GM19463 (cell line): Measurements from ENCODE around the gene IRAK2.
A peak's percentile ranks its signal among the peaks of the same experiment; 100 is the strongest.

Experiments
- ATAC-seq: cut with Tn5 transposase; IDR thresholded peaks from one replicate; pipeline ENCODE4 v1.9.1; 2021; ENCODE audit warnings: mild to moderate bottlenecking, moderate library complexity; ENCODE audit not compliant: unreplicated experiment

IRAK2 gene

GRCh38 chr3:10278501-10278900, 113.8 kb downstream of the IRAK2 start:
- no peak for ATAC-seq

DNA sequence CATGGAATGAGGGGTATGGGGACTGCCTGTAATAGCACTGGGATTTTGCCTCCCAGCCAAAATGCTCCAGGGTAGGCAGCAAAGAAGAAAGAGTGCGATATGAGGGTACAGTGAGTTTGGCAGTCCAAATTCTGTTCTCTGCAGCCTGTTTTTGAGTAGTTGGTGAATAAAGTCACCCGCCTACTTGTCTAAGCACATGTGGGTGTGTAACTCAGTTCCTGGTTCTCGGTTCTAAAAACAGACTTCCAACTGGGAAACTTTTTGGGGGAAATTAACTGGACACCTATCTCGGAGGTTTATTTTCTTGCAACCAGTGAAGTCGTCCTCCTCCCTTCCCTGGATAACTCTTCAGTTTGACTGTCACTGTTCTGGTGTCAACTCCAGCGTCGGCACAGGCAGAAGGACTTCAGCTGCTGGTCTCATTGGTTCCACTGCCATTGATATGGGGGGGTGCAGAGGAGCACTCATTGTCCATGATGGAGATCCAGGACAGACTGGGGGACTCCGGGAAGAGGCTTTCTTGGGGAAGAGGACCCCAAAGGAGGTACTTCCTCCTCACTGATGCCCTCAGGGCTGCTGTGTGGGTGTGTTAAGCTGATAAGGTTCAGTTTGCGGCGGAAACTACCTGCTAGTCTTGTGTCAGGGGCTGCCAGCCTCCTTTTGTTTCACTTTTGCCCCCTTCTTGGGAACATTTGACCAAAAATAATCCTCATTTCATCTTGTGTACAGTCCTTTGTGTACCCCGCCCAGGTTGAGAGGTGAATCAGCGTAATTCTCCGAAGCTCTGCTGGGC, 114.9 kb downstream of the IRAK2 start:
- ATAC-seq: no peak

- ATAC-seq: no peak
Measured at GRCh38 chr3:10280177-10280529, 115.4 kb downstream of the IRAK2 start.

GRCh38 chr3:10280571-10280970, 115.9 kb downstream of the IRAK2 start:
- no peak for ATAC-seq

DNA sequence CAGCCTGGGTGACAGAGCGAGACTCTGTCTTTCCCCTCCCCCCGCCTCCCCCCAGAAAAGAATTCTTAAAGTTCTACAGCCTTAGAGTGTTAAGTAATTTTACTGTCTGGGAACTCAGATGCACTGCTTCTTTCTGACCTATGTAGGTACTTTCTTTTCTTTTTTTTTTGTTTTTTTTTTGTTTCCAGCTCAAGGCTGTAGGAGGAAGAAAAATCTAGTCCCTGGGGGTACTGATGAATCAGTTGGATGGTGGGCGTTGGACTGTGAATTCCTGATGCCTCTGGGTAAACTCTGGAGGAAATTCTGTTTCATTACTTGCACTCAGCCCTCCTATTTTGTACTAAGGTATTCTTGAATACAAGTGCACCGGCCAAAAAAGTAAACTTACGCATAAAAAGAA, 117.2 kb downstream of the IRAK2 start:
- no peak for ATAC-seq

DNA sequence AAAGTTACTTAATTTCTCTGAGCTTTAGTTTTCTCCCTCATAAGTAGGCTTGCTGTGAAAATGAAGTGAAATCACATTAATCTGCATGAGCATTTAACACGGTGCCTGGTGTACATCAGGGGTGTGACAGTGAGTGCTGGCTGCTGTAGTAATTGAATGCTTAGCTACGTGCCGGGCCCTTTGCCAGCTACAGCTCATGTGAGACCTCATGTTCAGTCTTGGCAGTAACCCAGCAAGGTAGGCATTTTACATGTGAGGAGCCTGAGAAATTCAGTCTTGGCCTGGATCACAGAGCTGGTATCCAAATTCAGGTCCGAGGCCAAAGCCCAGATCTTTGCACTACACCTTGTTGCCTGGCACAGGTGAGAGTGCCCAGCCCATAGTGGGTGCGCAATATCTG, 118.9 kb downstream of the IRAK2 start:
- ATAC-seq: no peak

DNA sequence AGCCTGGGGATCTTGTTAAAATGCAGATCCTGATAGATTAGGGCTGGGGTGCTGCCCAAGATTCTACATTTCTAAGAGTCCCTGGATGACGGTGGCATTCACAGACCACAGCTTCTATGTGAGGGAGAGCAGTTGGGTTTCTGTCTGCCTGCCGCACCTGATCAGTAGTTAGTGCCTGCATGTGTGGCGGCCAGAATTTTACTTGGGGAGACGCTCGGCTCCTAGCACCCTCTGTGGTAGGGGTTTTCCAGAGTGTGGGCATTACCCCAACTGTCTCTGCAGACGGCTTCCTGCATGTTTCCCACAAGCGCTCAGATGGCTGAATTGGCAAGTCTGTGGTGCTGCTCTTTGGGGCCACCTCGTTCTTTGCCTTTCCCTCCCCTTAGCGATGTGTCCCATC, 119.8 kb downstream of the IRAK2 start:
- peak; percentile 69 for ATAC-seq

DNA sequence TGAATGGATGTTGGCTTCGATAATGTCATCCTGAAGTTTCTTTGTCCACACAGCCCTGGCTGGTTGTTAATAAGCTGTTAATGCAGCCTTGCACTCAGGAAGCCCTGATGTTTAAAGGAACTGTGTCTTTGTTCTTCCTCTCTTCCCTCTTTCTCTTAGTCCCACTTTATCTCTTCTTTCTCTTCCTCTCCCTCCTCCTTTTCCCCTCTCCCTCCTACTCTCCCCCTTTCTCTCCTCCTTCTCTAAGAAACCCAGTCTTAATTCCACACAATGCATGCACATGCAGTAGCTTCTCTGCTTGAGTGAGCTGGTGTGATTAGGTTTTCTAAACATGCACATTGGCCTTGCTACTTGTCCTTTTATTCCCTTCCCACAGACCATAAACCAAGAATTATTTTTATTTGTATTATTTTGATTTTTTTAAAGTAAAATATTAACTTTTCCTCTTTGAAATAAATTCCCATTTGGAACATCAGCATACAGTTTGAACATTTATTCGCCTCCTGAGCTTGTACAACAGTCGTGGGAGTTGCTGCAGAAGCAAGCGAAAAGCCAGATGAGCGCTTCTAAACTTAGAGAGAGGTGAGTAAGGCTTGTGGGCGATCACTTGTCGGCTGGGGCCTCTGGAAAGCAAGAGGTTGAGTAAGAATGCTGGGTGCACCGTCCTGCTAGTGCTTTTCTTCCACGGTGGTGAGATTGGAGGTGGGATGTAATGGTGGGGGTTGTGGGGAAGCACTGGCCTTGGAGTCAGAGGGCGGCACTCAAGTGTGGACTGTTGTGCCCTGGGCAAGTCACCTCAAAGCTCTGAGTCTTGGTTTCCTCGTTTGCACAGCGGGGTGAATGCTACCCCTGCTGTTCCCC, 120.8 kb downstream of the IRAK2 start:
- no peak for ATAC-seq

- no peak for ATAC-seq
Measured at GRCh38 chr3:10286133-10286524, 121.4 kb downstream of the IRAK2 start.

DNA sequence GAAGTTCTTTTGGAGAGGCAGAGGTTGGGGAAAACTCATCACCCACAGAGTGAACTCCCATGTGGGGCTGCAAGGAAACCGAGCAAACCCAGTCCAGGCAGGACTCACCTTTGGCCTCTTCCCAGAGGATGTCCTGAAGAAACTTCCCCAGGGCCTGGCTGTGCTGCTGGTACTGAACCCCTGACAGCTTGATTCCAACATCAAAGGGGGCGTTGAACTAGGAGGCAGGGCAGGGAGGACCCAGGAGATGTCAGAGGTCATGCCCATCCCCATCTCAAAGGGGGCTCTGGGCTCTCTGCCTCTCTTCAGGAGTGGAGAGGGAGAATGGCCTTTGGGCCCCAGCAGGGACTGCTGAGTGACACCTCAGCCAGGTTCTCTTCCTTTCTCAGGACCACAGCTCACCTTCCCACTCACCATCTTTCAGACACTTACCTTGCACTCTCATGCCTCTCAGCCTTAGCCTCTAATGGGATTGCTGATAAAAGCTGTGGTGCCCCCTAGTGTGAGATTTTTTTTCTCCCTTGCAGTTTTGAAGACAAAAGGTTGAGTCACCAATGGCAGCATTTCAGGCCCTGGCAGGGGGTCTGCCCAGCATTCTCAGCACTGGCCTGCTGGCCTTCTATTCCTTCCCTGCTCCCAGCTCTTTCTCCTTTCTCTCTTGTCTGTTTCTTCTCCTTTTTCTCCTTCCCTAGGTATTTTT, 122.0 kb downstream of the IRAK2 start:
- ATAC-seq: no peak

DNA sequence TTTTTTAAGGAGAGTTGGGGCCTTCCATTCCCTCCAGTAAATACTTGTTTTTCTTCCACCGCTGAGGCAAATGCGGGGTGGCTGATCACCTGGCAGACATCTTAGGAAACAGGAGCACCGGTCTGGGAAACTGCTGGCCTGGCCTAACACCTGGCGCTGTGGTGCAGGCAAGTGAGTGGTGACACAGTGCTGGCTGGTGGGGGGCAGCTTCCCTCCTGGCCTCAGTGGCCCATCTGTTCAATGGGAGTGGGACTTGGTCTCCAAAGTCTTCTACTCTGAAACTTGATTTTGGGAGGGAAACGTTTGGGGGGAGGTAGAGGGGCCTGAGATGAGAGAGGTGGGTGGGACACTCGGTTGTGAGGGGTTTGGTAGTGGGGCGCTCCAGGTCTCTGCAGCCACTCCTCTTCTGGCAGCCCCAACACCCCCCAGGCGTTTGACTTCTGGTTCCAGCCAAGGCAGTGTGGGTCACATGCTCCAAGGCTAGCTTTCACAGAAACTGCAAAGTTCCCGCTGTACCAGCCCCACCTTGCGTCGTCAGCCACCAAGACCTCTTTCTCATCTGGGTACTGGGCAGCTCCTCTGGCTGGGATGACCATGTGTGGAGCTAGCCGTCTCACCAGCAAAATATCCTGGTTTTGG, 123.3 kb downstream of the IRAK2 start:
- ATAC-seq: no peak

DNA sequence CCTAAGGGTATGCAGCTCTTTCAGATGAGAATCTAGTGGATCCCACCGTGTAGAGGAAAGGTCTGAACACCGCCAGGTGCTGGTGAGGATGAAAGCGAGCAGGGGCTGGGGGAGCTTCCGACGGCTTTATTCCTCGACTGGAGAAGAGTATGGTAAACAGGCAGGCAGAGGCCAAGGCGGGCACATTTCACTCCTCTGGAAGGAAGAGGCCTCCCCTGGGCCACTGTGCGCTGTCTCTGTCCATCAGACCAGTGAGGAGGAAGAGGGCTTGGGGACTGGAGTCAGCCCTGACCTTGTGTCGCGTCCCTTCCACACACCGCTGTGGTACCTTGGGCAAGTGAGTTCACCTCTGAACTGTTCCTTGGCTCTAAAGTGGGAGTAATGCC, 123.8 kb downstream of the IRAK2 start:
- ATAC-seq: no peak

GRCh38 chr3:10289077-10289476, 124.4 kb downstream of the IRAK2 start:
- ATAC-seq: no peak

DNA sequence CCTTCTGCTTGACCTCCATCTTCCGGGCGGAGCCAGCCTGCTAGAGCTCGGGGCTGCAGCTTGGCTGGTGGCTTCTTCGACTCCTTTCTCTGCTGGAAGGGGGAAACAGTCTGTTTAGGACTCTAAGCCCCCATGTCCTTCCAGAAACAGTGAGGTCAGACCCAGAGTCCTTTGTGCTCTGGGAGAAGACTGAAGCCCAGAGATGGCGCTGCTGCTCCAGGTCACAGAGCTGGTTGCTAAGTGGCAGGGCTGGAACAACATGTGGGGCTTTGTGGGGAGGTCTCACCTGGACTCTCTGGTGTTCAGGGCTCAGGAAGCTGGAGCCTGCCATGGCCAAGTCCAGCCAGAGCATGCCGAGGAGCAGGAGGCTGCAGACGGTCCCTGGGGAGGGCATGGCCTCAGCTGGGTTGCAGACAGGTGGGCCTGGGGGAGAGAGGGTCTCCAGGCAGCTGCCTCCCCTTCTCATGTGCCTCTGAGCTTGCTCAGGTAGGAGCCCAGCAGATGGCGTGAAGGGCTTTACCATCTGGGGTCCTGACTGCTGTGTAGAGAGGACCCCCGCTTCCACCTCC, 125.2 kb downstream of the IRAK2 start:
- no peak for ATAC-seq

- ATAC-seq: no peak
Measured at GRCh38 chr3:10290481-10291176, 125.9 kb downstream of the IRAK2 start.

GRCh38 chr3:10291641-10292040, 126.9 kb downstream of the IRAK2 start:
- ATAC-seq: no peak

DNA sequence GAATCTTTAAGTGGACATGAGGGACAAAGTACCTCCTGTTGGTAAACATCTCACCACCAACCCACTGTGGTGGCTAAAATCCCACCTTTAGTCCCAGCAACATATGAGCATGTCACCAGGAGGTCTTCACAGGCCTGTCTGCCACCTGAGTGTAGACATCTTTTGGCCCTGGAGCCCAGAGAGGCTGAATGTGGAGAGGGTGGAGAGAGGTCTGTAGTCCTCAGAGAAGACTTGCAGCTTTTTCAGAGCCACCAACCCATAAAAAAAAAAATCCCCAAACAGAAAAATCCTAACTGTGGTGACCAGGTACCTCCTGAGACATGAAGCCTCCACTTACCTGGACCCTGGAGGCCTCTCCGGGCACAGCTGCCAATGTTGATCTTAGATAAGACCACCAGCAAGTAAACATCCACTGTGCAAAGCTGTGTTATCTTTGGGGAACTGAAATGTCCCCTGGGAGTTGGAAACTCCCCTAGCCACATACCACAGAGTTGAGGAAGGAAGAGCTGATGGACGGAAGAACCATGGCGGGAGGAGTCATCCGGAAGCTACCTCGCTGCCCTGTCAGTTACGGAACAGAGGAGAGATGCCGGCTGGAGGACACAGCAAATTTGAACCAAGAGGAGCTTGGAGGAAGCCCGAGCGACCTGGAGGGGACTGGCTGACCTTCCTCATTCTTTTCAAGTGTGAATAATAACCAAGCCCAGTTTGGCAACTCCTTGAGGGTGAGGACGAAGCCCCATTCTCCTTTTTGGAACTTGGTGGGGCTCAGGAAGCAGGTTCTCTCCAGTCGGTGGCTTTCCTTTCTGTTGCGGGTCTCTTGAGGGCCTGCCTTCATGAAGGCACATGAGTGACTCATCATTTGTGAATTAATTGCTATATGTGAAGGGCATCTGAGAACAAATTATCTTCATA, 128.0 kb downstream of the IRAK2 start, which contains the start of gene GHRL:
Gene GHRL (minus strand): TSS at position 443 of the 915 bp plus-strand sequence. CDS start 2,767 bp downstream, outside the sequence.
- ATAC-seq: peak; percentile 88
